Measurements from ENCODE around the gene TPSD1. TPM values are rescaled to one million over a fixed set of nuclear protein-coding genes. Genes with fewer than 3 reads are reported as not detected.

Gene TPSD1
- polyA plus RNA-seq, 1 donor (not counting 4 experiments of a cell fraction or from before 2014, with no cell fraction given): not detected

DNA sequence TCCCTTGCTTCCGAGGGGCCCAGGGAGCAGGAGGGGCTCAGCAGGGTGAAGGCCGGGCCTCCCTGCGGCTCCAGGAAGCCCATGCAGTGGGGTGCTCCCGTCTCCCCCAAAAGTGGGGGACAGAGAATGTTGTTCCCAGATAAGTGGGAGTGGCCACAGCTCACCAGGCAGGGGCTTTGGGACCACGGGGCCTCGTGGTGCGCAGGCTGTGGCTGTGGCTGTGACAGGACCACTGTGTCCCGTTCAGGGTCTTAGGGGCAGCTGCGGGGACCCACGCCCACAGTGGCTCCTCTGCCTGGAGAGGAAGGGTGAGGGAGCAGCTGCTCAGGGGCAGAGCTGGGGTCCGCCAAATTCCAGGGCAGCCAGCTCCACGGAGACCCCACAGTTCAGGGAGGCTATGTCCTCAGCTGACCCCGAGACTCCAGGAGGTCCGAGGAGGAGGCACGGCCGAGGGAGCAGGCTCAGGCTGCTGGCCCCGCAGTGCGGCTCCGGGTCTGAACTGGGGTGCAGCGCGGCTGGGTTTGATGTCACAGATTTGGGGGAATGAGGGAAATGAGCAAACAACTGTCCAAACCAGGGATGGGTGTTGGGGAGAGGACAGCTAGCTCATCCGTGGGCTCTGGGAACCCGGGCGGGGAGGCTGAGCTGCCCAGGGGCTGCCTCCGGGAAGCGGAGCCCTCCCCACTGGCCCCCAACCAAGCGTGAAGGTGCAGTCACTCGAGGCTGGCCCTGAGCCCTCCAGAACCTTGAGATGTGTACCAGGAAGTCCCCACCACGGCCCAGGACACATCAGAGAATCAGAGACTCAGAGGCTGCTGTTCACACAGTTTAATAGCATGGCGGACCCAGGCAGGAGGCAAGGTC is 23.4 kb downstream of the TPSD1 start:
- no peak overlapping the region for H3K4me2 ChIP-seq (ENCODE audit: control insufficient read depth, extremely low read depth, insufficient read depth, low read depth, low read length)
- peaks cover 9% of the 10 kb centered on the region for H3K27me3 ChIP-seq (ENCODE audit: control insufficient read depth, extremely low read depth, insufficient read depth, low read length)
- H3K9ac ChIP-seq (ENCODE audit: control insufficient read depth, extremely low read depth, insufficient read depth, low read length): no peak overlapping the region
- H3K9me3 ChIP-seq (ENCODE audit: control insufficient read depth, low read depth, low read length): no peaks in the 10 kb centered on the region
- no peak overlapping the region for H3K4me3 ChIP-seq (ENCODE audit: control insufficient read depth in 2 of 3, extremely low read depth in 1 of 3, insufficient read depth in 2 of 3, low read depth in 1 of 3, low read length in 3 of 3)
- no peaks in the 10 kb centered on the region for H4K20me1 ChIP-seq (ENCODE audit: control insufficient read depth, extremely low read depth, insufficient read depth, low read length)
- TF ChIP-seq EZH2 (IDR thresholded peaks at IDR 0.05; ENCODE audit: low read length): no peak
- TF ChIP-seq, protein P1, sequence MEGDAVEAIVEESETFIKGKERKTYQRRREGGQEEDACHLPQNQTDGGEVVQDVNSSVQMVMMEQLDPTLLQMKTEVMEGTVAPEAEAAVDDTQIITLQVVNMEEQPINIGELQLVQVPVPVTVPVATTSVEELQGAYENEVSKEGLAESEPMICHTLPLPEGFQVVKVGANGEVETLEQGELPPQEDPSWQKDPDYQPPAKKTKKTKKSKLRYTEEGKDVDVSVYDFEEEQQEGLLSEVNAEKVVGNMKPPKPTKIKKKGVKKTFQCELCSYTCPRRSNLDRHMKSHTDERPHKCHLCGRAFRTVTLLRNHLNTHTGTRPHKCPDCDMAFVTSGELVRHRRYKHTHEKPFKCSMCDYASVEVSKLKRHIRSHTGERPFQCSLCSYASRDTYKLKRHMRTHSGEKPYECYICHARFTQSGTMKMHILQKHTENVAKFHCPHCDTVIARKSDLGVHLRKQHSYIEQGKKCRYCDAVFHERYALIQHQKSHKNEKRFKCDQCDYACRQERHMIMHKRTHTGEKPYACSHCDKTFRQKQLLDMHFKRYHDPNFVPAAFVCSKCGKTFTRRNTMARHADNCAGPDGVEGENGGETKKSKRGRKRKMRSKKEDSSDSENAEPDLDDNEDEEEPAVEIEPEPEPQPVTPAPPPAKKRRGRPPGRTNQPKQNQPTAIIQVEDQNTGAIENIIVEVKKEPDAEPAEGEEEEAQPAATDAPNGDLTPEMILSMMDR (optimal IDR thresholded peaks at IDR 0.05 in 1 of 3, IDR thresholded peaks at IDR 0.05 in 1 of 3, conservative IDR thresholded peaks at IDR 0.05 in 1 of 3; ENCODE audit: extremely low read depth in 1 of 3, insufficient read depth in 2 of 3, low read length in 3 of 3): no peak
- no peak overlapping the region for H3K27ac ChIP-seq (ENCODE audit: control insufficient read depth, insufficient read depth, low read length)
- no peaks in the 10 kb centered on the region for H3K36me3 ChIP-seq (ENCODE audit: control insufficient read depth in 2 of 2, extremely low read depth in 1 of 2, insufficient read depth in 2 of 2, low read length in 2 of 2)
- H2AFZ ChIP-seq (ENCODE audit: control insufficient read depth, low read length): no peak overlapping the region
- no peaks in the 10 kb centered on the region for H3K9me1 ChIP-seq (ENCODE audit: control insufficient read depth, extremely low read depth, insufficient read depth, low read length)
- dilution Hi-C loops (cut with MboI; ENCODE audit: extremely low pct_ligation_motif_present, low sequenced_read_pairs): no loop called here
- FAIRE-seq (no peak), DNase-seq (ENCODE audit: low read depth, low spot score) (no peak)
- H3K79me2 ChIP-seq (ENCODE audit: control insufficient read depth, insufficient read depth, low read length): no peaks in the 10 kb centered on the region
- no peaks in the 10 kb centered on the region for H3K4me1 ChIP-seq (ENCODE audit: control insufficient read depth, extremely low read depth, insufficient read depth, low read length)

DNA sequence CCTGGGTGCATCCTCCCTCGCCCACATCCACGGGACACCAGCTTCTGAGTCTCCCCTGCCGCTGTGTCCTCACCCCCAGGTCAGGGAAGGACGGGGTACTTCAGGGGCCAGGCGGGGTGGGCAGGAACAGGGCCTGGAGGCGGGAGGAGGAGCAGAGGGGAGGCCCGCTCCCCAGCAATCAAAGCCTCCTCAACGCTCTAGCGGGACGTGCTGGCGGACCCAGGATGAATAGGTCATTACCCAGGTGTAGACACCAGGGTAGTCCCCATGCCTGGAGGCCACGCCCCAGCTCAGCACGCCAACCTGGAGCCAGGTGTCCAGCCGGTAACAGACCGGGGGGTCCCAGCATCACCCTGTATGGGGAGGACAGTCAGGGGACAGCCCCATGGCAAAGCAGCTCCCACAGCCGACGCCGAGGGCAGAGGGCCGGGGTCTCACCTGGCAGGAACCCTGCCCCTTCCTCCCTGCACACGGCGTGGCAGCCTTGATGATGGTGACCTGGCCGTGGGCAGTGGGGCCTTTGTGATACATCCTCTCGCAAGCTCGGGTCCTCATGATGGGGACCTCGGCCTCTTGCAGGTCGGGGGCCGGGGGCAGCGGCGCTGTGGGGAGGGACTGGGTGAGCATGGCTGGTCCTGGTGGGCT is 24.2 kb downstream of the TPSD1 start:
- no peaks in the 10 kb centered on the region for H3K79me2 ChIP-seq (ENCODE audit: control insufficient read depth, insufficient read depth, low read length)
- no peak overlapping the region for H3K9ac ChIP-seq (ENCODE audit: control insufficient read depth, extremely low read depth, insufficient read depth, low read length)
- no peak overlapping the region for H3K4me3 ChIP-seq (ENCODE audit: control insufficient read depth in 2 of 3, extremely low read depth in 1 of 3, insufficient read depth in 2 of 3, low read depth in 1 of 3, low read length in 3 of 3)
- dilution Hi-C loops (cut with MboI; ENCODE audit: extremely low pct_ligation_motif_present, low sequenced_read_pairs): no loop called here
- FAIRE-seq: no peak
- no peaks in the 10 kb centered on the region for H4K20me1 ChIP-seq (ENCODE audit: control insufficient read depth, extremely low read depth, insufficient read depth, low read length)
- H3K36me3 ChIP-seq (ENCODE audit: control insufficient read depth in 2 of 2, extremely low read depth in 1 of 2, insufficient read depth in 2 of 2, low read length in 2 of 2): no peaks in the 10 kb centered on the region
- no peak overlapping the region for H3K27ac ChIP-seq (ENCODE audit: control insufficient read depth, insufficient read depth, low read length)
- DNase-seq (ENCODE audit: low read depth, low spot score): no peak
- no peak overlapping the region for H3K4me2 ChIP-seq (ENCODE audit: control insufficient read depth, extremely low read depth, insufficient read depth, low read depth, low read length)
- no peaks in the 10 kb centered on the region for H3K9me3 ChIP-seq (ENCODE audit: control insufficient read depth, low read depth, low read length)
- TF ChIP-seq EZH2 (IDR thresholded peaks at IDR 0.05; ENCODE audit: low read length): no peak
- TF ChIP-seq, protein P1 (optimal IDR thresholded peaks at IDR 0.05 in 1 of 3, IDR thresholded peaks at IDR 0.05 in 1 of 3, conservative IDR thresholded peaks at IDR 0.05 in 1 of 3; ENCODE audit: extremely low read depth in 1 of 3, insufficient read depth in 2 of 3, low read length in 3 of 3): no peak
- no peaks in the 10 kb centered on the region for H3K4me1 ChIP-seq (ENCODE audit: control insufficient read depth, extremely low read depth, insufficient read depth, low read length)
- H3K27me3 ChIP-seq (ENCODE audit: control insufficient read depth, extremely low read depth, insufficient read depth, low read length): peaks cover 9% of the 10 kb centered on the region
- no peak overlapping the region for H2AFZ ChIP-seq (ENCODE audit: control insufficient read depth, low read length)
- H3K9me1 ChIP-seq (ENCODE audit: control insufficient read depth, extremely low read depth, insufficient read depth, low read length): no peaks in the 10 kb centered on the region
